Keratinocyte (primary cell): ENCODE measurements around the gene ENGASE.

Experiments used
- EZH2 ChIP-seq: IDR thresholded peaks from one replicate; pipeline ENCODE4 v1.6.1; 2012; ENCODE audit warnings: inconsistent platforms, mild to moderate bottlenecking, low read length, moderate library complexity
- TF ChIP-seq, protein P1 (sequence below), 3 experiments: IDR thresholded peaks in 1 of 3; conservative IDR thresholded peaks in 1 of 3; optimal IDR thresholded peaks in 1 of 3; 2 replicates in 2 of 3; 3 replicates in 1 of 3; pipeline versions ENCODE3 to v1.5.1; 2011; ENCODE audit warnings: low read length in 3 of 3, mild to moderate bottlenecking in 3 of 3, moderate library complexity in 2 of 3, control low read depth in 1 of 3, inconsistent platforms in 1 of 3; ENCODE audit not compliant: insufficient read depth in 2 of 3; ENCODE audit errors: extremely low read depth in 1 of 3

DNA sequence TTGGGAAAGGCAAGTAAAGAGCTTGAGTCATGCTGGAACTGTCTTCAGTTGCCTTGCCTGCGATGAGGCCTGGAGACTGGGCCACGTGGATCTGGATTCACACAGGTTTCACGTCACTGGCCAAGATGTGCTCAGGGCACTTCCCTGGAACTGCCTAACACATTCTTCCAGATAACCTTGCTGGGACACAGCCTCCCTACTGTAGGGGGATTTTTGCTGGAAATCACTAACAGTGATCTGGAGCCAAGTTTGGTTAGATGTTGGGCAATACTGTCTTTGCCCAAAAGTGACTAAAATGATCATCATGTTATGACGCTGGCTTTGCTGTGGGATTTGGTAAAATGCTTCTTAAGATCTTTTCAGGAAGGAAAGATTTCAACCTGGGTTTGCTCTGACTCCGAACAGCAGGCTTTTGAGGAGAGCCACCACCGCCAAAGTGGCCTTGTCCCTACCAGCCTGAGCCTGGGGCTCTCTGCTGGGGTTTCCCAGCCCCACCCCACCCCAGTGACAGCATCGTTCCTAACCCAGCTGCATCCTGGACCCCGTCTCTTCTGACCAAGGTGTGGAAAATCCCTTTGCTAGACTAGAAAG lies 36.0 kb upstream of the ENGASE start:
- TF ChIP-seq, protein P1, sequence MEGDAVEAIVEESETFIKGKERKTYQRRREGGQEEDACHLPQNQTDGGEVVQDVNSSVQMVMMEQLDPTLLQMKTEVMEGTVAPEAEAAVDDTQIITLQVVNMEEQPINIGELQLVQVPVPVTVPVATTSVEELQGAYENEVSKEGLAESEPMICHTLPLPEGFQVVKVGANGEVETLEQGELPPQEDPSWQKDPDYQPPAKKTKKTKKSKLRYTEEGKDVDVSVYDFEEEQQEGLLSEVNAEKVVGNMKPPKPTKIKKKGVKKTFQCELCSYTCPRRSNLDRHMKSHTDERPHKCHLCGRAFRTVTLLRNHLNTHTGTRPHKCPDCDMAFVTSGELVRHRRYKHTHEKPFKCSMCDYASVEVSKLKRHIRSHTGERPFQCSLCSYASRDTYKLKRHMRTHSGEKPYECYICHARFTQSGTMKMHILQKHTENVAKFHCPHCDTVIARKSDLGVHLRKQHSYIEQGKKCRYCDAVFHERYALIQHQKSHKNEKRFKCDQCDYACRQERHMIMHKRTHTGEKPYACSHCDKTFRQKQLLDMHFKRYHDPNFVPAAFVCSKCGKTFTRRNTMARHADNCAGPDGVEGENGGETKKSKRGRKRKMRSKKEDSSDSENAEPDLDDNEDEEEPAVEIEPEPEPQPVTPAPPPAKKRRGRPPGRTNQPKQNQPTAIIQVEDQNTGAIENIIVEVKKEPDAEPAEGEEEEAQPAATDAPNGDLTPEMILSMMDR (optimal IDR thresholded peaks at IDR 0.05 in 1 of 3, IDR thresholded peaks at IDR 0.05 in 1 of 3, conservative IDR thresholded peaks at IDR 0.05 in 1 of 3; ENCODE audit: extremely low read depth in 1 of 3, insufficient read depth in 2 of 3, low read length in 3 of 3): no peak
- no peak for TF ChIP-seq EZH2
